Measurements from ENCODE around the gene ARHGAP15. TPM values are rescaled to one million over a fixed set of nuclear protein-coding genes. Genes with fewer than 3 reads are reported as not detected.

ARHGAP15 gene
- polyA plus RNA-seq, 1 donor from 2014 or later = 0.30 TPM

DNA sequence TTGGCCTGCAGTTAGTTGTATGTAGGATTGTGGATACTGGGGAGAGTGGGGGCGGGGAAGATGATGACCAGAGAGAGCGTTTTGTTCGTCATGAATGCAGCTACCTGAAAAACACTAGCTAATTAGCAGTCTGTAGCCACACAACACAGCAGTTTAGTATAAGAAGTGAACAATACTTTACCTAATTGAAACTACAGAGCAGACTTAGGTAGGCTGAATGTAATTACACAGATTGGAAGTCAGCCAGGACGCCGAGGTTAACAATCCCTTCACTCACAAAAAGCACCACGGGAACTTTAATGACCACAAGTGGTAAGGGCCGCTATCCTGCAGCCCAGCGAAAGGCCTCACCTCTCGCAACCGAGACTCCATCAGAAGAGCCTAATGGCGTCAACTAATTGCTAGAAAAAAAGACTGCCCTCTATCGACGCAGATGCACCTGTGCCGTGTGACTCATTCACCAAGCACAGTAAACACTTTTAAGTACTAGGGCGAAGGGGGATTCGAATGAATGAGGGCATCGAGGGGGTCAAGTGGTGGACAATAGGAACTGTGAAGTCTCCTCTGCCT, 591.0 kb downstream of the ARHGAP15 start (continued):
- TF ChIP-seq, protein P1, sequence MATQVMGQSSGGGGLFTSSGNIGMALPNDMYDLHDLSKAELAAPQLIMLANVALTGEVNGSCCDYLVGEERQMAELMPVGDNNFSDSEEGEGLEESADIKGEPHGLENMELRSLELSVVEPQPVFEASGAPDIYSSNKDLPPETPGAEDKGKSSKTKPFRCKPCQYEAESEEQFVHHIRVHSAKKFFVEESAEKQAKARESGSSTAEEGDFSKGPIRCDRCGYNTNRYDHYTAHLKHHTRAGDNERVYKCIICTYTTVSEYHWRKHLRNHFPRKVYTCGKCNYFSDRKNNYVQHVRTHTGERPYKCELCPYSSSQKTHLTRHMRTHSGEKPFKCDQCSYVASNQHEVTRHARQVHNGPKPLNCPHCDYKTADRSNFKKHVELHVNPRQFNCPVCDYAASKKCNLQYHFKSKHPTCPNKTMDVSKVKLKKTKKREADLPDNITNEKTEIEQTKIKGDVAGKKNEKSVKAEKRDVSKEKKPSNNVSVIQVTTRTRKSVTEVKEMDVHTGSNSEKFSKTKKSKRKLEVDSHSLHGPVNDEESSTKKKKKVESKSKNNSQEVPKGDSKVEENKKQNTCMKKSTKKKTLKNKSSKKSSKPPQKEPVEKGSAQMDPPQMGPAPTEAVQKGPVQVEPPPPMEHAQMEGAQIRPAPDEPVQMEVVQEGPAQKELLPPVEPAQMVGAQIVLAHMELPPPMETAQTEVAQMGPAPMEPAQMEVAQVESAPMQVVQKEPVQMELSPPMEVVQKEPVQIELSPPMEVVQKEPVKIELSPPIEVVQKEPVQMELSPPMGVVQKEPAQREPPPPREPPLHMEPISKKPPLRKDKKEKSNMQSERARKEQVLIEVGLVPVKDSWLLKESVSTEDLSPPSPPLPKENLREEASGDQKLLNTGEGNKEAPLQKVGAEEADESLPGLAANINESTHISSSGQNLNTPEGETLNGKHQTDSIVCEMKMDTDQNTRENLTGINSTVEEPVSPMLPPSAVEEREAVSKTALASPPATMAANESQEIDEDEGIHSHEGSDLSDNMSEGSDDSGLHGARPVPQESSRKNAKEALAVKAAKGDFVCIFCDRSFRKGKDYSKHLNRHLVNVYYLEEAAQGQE (IDR thresholded peaks at IDR 0.05; ENCODE audit: borderline replicate concordance) = no peak
- no peak for TF ChIP-seq RAD21 (conservative IDR thresholded peaks at IDR 0.05)

DNA sequence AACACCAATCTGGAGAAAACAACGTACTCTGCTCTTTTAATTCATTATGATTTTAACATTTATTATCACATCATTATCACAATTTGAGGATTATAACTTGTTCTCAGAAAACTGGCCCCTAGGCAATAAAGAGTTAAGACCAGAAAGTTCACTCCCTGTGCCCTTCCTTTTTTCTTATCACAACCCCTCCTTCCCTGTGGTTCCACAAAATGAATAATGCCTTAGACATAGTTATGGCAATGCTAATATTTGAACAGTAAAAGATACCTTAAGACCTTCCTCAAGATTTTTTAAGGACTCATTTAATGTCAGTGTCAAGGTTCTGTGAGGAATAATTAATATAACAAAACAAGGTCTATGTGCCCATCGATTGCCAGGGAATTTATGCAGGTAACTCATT, 596.2 kb downstream of the ARHGAP15 start:
- Histone ChIP-seq H3K27ac (ENCODE audit: low read length) (no peak overlapping the region), H3K9me3 (ENCODE audit: low read length) (no peaks in the 10 kb centered on the region), H3K36me3 (ENCODE audit: insufficient read depth, low read length) (no peaks in the 10 kb centered on the region), H3K27me3 (ENCODE audit: insufficient read depth, low read depth, low read length) (no peaks in the 10 kb centered on the region), H3K79me2 (replicated peaks; ENCODE audit: insufficient read depth, low read length) (no peaks in the 10 kb centered on the region), H3K9ac (ENCODE audit: low read length) (no peak overlapping the region), H3K9me2 (ENCODE audit: insufficient read depth, low read length) (no peaks in the 10 kb centered on the region), H2AFZ (ENCODE audit: low read depth, low read length) (no peak overlapping the region), H3F3A (ENCODE audit: insufficient read depth, low read length, poor library complexity, severe bottlenecking) (no peaks in the 10 kb centered on the region), H3K4me2 (ENCODE audit: low read length) (no peak overlapping the region), H4K20me1 (ENCODE audit: insufficient read depth) (no peaks in the 10 kb centered on the region), H3K4me3 (ENCODE audit: low read length) (no peak overlapping the region)
- TF ChIP-seq, protein P2, sequence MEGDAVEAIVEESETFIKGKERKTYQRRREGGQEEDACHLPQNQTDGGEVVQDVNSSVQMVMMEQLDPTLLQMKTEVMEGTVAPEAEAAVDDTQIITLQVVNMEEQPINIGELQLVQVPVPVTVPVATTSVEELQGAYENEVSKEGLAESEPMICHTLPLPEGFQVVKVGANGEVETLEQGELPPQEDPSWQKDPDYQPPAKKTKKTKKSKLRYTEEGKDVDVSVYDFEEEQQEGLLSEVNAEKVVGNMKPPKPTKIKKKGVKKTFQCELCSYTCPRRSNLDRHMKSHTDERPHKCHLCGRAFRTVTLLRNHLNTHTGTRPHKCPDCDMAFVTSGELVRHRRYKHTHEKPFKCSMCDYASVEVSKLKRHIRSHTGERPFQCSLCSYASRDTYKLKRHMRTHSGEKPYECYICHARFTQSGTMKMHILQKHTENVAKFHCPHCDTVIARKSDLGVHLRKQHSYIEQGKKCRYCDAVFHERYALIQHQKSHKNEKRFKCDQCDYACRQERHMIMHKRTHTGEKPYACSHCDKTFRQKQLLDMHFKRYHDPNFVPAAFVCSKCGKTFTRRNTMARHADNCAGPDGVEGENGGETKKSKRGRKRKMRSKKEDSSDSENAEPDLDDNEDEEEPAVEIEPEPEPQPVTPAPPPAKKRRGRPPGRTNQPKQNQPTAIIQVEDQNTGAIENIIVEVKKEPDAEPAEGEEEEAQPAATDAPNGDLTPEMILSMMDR (IDR thresholded peaks at IDR 0.05; ENCODE audit: poor library complexity, severe bottlenecking) = no peak
- no peak for TF ChIP-seq MXI1 (conservative IDR thresholded peaks at IDR 0.05; ENCODE audit: poor library complexity, severe bottlenecking)
- no peak for TF ChIP-seq POLR2AphosphoS5 (IDR thresholded peaks at IDR 0.05)
- no peak for TF ChIP-seq SMC3 (conservative IDR thresholded peaks at IDR 0.05; ENCODE audit: poor library complexity)
- no peak for TF ChIP-seq EZH2 (IDR thresholded peaks at IDR 0.05; ENCODE audit: borderline replicate concordance, insufficient read depth, low read length, poor library complexity, severe bottlenecking)
- TF ChIP-seq, protein P1 (IDR thresholded peaks at IDR 0.05; ENCODE audit: borderline replicate concordance) = no peak
- TF ChIP-seq EP300 (conservative IDR thresholded peaks at IDR 0.05; ENCODE audit: poor library complexity, severe bottlenecking) = no peak
- no peak for TF ChIP-seq RAD21 (conservative IDR thresholded peaks at IDR 0.05)
- TF ChIP-seq TAF1 (IDR thresholded peaks at IDR 0.05; ENCODE audit: low read depth) = no peak
